ENCODE measurements around the gene TTLL10.

DNA sequence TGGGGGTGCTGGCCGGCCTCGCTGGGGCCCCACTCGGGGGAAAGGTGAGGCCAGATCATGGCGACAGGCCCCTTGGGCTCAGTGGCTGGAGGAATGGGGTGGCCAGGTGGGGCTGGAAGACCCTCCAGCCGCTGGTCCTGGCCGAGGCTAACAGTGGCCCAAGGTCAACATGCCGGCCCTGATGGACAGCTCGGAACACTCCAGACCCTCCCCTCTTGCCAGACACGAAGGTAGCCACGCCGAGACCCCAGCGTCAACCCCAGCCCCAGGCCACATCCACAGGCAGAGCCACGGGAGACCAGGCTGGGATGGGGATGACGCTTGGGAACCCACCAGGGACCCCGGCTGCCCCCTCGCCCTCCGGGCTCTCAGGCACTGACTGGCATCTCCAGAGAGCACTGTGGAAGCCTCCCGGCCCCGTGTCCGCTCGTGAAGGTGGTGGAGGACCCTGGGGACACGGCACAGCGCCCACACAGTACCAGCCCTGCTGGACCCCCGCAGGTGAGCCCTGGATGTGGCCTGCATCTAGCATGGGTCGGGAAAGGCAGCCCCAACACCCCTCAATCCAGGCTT, 73.7 kb downstream of the TTLL10 start:
- TF ChIP-seq EP300 (IDR thresholded peaks at IDR 0.05) = no peak
- no peak for TF ChIP-seq CTCF (IDR thresholded peaks at IDR 0.05)
- TF ChIP-seq POLR2A (IDR thresholded peaks at IDR 0.05) = no peak
